Measurements from ENCODE around the gene CCDC178.
"Not testable (repeated sequence)": the region's sequence is repeated elsewhere in the genome, so short reads cannot be mapped to it uniquely, and the experiment has no call there.

The CCDC178 gene

DNA sequence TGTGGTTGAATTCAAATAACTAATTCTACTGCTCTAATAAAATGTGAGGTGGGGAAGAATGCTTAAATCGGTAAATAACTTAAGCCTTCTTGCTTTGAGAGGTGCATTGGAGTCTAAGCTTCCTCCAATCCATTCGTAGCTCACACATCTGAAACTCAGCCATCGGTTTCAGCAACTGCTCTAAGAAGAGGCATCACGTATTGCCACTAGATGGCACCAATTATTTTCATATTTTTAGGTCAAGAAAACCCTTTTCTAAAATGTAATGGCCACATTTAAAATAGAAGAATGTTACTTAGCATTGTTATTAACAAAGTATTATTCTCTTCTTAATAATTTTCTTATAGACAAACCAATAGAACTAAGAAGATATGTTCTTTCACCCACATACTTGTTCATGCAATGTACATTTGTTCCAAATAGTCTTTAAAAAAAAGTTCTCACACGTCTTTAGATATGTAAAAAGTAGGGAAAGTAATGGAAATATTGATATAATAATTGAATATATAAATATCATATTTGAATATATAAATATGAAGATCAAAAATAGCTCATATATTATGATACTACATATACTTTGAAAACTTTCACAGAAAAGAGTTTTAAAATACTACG lies 229.8 kb downstream of the CCDC178 start:
- peak; percentile 67 for DNase-seq (ENCODE audit: low spot score)

GRCh38 chr18:33205777-33206176 lies 234.7 kb downstream of the CCDC178 start:
- no peak for DNase-seq (ENCODE audit: low spot score)

GRCh38 chr18:33201509-33201926 lies 239.0 kb downstream of the CCDC178 start:
- peak; percentile 44 for DNase-seq (ENCODE audit: low spot score)

GRCh38 chr18:33195795-33196194 lies 244.7 kb downstream of the CCDC178 start:
- DNase-seq (ENCODE audit: low spot score): no peak

- no peak for DNase-seq (ENCODE audit: low spot score)
These were observed 245.7 kb downstream of the CCDC178 start for GRCh38 chr18:33194793-33195192.

DNA sequence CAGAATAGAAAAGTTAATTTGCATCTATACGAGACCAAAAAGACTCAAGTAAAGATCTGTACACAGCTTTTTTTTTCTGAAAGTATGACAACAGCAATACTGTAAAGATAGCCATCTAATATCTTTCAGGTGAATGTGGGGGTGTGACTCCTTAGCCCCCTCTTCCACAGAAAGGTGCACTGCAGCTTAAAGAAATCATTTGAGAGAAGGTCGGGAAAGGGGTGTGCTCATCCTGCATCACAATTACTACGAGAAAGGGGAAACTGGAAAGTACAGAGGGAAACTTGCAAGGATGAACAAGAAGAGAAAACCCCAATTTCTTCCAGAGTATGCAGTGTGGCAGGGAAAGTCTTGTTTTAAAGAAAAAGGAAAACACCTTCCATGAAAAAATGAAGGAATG lies 255.6 kb downstream of the CCDC178 start:
- peak; percentile 41 for DNase-seq (ENCODE audit: low spot score)

DNA sequence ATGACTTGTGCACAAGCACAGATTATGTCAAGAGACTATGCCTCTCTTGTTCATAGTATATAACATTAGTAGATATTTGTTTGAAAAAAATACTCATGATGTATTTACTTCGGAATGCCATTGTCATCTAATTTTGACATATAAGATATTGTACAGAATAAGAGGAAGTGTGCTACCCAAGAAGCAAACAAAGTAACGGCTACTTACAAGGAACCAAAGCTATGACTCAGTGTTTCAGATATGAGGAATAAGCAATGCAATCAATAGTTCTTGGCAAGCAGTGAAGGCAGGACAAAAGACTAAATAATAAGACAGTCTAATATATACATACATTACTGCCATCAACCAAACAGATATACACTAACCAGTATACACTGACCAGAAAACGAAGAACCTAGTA lies 256.3 kb downstream of the CCDC178 start:
- peak; percentile 9 for DNase-seq (ENCODE audit: low spot score)

- no peak for DNase-seq (ENCODE audit: low spot score)
These were observed 257.4 kb downstream of the CCDC178 start for GRCh38 chr18:33183136-33183535.

DNA sequence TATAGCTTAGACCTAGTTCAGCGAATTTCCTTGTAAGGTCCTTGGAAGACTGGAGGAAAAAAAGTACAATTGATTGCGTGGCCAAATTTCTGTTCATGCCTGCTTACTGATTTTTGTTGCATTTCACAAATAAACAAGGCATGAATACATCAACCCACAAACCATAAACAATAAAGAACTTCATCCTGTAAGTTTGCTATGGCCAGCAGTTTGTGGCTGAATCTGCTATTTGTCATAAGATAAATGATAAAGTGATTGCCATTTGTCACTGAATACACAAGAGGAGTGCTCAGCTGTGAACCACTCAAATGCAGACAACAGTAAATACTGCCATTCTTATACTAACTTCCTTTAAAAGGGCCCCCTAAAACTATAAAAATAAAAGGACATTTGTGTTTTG lies 259.5 kb downstream of the CCDC178 start:
- no peak for DNase-seq (ENCODE audit: low spot score)

- no peak for DNase-seq (ENCODE audit: low spot score)
These were observed 271.3 kb downstream of the CCDC178 start for GRCh38 chr18:33169218-33169617.

DNA sequence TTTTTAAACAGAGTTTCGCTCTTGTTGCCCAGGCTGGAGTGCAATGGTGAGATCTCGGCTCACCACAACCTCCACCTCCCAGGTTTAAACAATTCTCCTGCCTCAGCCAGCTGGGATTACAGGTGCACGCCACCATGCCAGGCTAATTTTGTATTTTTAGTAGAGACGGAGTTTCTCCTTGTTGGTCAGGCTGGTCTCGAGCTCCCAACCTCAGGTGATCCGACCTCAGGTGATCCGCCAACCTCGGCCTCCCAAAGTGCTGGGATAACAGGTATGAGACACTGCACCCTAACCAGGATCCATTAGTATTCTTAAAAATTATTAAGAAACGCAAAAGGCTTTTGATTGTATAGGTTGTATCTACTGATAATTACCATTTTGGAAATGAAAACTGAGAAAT lies 276.4 kb downstream of the CCDC178 start:
- DNase-seq (ENCODE audit: low spot score): not testable (repeated sequence)

DNA sequence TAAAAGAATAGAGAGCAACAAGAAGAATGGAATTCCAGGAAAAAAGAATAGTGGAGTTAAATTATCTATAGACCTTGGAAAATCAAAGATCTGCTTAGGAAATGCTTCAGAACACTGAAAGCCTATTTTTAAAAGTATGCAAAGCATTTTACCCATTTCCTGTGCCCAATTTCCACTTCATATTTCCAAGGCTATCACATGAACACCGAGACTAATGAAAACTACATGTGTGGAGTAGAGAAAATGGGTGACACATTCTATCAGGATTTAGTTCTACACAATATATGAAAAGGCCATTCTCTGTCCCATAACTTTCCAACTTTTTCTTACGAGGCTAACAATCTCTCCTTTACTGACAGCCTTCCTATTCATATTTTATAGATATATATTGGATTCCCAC lies 279.4 kb downstream of the CCDC178 start:
- no peak for DNase-seq (ENCODE audit: low spot score)

DNA sequence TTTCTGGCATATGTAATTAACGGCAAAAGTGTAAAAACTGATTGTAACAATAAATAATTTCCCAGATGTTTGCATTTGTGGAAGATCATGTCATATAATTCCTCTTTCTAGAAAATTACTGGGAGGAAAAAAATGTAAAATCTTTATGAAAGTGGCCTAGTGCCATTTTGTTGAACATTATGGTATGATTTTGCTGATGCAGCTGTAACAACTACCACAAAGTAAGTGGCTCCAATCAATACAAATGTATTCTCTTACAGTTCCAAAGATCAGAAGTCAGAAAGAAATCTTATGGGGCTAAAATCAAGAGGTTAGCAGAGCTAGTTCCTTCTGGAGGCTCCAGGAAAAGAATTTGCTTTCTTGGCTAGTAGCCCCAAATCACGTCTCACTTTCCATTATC lies 281.4 kb downstream of the CCDC178 start:
- no peak for DNase-seq (ENCODE audit: low spot score)

GRCh38 chr18:33157893-33158292 lies 282.6 kb downstream of the CCDC178 start:
- no peak for DNase-seq (ENCODE audit: low spot score)

DNA sequence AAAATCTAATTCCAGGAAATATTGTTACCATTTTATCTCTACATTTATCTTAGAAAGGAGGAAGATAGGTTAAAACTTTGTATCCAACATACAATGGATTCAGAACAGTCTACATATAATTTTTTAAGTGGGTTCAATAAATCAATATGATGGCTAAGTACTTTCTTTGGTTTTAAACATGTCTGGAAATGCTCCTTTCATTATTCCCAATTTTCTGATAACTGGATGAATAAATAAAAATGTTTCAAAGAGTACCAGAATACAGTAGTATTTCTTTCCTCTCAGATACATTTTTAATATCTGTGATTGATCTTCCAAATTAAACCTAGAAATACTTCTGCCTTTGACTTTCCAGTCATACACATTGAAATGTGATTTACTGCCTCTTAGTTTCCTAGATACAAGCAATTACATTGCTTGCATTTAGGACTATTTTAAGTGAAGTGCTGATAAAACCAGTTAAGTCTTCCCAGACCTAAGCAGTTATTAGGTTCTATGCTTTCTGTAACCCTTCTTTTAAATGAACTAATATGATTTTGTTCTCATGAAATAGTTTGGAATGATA lies 283.5 kb downstream of the CCDC178 start:
- no peak for DNase-seq (ENCODE audit: low spot score)

- DNase-seq (ENCODE audit: low spot score): no peak
These were observed 286.5 kb downstream of the CCDC178 start for GRCh38 chr18:33154049-33154448.

- no peak for DNase-seq (ENCODE audit: low spot score)
These were observed 288.1 kb downstream of the CCDC178 start for GRCh38 chr18:33152376-33152775.

- not testable (repeated sequence) for DNase-seq (ENCODE audit: low spot score)
These were observed 292.7 kb downstream of the CCDC178 start for GRCh38 chr18:33147811-33148210.

GRCh38 chr18:33146014-33146413 lies 294.5 kb downstream of the CCDC178 start:
- no peak for DNase-seq (ENCODE audit: low spot score)

DNA sequence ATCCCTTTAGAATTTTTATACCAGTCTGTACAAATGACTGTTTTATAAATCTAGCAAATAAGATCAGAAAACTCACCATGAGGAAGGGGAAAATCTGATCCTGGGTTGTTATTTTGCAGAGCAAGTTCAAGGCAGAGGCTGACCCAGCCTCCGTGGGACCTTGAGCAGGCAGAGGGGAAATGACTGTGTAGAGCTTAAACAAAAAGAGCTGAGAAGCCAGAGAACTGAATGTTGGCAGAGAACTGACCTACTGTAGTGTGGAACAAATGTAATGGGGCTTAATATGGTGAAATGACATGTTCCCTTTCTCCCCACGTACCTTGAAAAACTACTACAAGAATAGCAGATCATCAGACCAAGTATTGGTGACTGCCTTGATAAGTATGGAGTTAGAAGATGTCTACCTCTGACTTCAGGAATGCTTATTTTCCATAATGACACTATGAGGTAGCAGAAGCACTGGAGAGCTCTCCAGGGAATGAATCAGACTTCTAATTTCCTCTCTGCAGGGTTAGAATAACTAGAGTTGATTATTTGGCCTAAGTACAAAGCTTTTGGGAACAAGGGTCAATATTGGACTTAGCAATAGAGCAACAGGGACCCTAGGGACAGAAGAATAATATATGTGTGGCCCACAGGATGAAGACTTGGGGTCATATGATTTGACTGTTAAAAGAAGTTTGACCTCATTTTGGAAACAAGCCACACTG lies 304.4 kb downstream of the CCDC178 start:
- no peak for DNase-seq (ENCODE audit: low spot score)

- DNase-seq (ENCODE audit: low spot score): no peak
These were observed 307.9 kb downstream of the CCDC178 start for GRCh38 chr18:33132657-33133056.

DNA sequence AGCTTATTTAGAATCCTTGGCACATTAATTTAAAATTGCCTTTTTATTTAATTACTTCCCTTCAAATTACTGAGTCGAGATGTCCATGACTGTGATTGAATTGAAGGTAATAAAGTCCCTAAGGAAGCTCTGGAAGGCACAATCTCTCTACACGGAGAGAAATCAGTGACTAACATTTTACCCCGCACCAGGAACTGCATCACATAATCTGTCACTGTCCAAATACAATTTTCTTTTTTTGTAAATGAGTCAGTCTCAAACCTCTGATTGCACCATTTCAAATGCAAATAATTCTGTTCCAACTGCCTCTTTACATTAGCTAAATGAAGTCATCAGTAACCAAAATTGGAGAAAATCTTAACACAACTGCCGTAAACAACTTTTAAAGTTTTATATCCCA lies 311.9 kb downstream of the CCDC178 start:
- no peak for DNase-seq (ENCODE audit: low spot score)

DNA sequence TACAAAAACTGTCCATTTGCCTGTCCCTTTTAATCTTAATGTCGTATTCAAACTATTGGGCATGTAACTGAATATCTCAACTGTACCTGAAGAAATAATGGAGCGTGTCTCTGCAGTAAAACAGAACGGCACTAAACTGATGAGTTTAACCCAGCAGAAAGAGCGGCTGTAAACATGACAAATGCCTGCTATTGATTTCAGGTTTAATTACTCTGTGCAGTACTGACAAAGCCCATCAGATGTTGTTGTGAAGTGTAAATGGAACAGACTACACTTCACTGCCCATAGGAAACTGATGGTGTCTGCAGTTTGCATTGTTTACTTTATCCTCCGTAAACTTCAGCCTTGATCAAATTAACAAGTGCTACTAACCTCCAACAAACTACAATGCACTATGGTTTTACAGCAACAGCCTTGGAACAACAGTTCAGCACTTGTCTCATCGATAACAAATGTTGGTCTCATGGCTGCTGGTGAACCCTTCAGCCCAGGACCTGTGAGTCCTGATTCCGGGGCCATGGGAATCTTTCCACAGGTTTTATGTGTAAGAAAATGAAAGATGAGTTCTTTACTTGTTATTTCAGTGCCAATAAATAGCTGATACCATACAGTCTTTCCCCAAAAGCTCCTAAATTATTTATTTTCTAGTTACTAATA lies 316.5 kb downstream of the CCDC178 start:
- no peak for DNase-seq (ENCODE audit: low spot score)
